Astrocyte (in vitro differentiated cells and primary cell): ENCODE results near the gene TBC1D14. TPM values are rescaled to one million over a fixed set of nuclear protein-coding genes. Genes with fewer than 3 reads are reported as not detected.

ENCODE experiments used
- DNase-seq: peaks from one replicate; pipeline ENCODE4 v3.0.0-alpha.2; 2010; ENCODE audit warnings: low read depth
- FAIRE-seq: peaks from 2 replicates; lab custom pipeline; 2011; peaks lifted over from hg19 to GRCh38; lab: Jason Lieb, UNC
- H2AFZ ChIP-seq: 2 replicates; pipeline ENCODE4 v1.6.0; 2012; ENCODE audit warnings: low read depth, low read length, inconsistent platforms
- H3K27ac ChIP-seq: 2 replicates; pipeline ENCODE4 v1.5.1; 2011; ENCODE audit warnings: low read depth, low read length, inconsistent platforms
- H3K27me3 ChIP-seq: 2 replicates; pipeline ENCODE4 v1.6.0; 2011; ENCODE audit warnings: low read length, inconsistent platforms; ENCODE audit not compliant: insufficient read depth
- H3K36me3 ChIP-seq: 2 replicates; pipeline ENCODE4 v1.5.1; 2011; ENCODE audit warnings: low read length, inconsistent platforms; ENCODE audit not compliant: insufficient read depth
- H3K4me1 ChIP-seq: 2 replicates; pipeline ENCODE4 v1.5.1; 2011; ENCODE audit warnings: low read length, inconsistent platforms; ENCODE audit not compliant: insufficient read depth
- H3K4me2 ChIP-seq: 2 replicates; pipeline ENCODE4 v1.6.0; 2012; ENCODE audit warnings: low read length, inconsistent platforms
- H3K4me3 ChIP-seq: 2 replicates; pipeline ENCODE4 v1.5.1; 2011; ENCODE audit warnings: low read depth, mild to moderate bottlenecking, low read length, inconsistent platforms; ENCODE audit not compliant: insufficient read depth
- H3K79me2 ChIP-seq: 2 replicates; pipeline ENCODE4 v1.6.0; 2012; ENCODE audit warnings: mild to moderate bottlenecking, low read length, inconsistent platforms; ENCODE audit not compliant: insufficient read depth
- H3K9ac ChIP-seq: 2 replicates; pipeline ENCODE4 v1.6.0; 2012; ENCODE audit warnings: mild to moderate bottlenecking, low read length, inconsistent platforms
- H3K9me3 ChIP-seq: 2 replicates; pipeline ENCODE4 v1.5.1; 2012; ENCODE audit warnings: low read depth, mild to moderate bottlenecking, low read length, inconsistent platforms; ENCODE audit not compliant: insufficient read depth
- H4K20me1 ChIP-seq: 2 replicates; pipeline ENCODE4 v1.6.0; 2012; ENCODE audit warnings: low read length, inconsistent platforms; ENCODE audit not compliant: insufficient read depth
- H3K27ac Mint-ChIP-seq: one replicate; pipeline ENCODE4 v1.8.0; 2021; ENCODE audit warnings: mild to moderate bottlenecking, mixed read lengths; ENCODE audit not compliant: unreplicated experiment
- H3K27me3 Mint-ChIP-seq: one replicate; pipeline ENCODE4 v1.8.0; 2021; ENCODE audit warnings: low read depth, mixed read lengths; ENCODE audit not compliant: unreplicated experiment
- H3K36me3 Mint-ChIP-seq: one replicate; pipeline ENCODE4 v1.8.0; 2021; ENCODE audit warnings: low read depth, mixed read lengths; ENCODE audit not compliant: unreplicated experiment
- H3K4me1 Mint-ChIP-seq: one replicate; pipeline ENCODE4 v1.8.0; 2021; ENCODE audit warnings: low read depth, mixed read lengths; ENCODE audit not compliant: unreplicated experiment
- H3K4me3 Mint-ChIP-seq: one replicate; pipeline ENCODE4 v1.8.0; 2021; ENCODE audit warnings: mild to moderate bottlenecking, moderate library complexity, mixed read lengths; ENCODE audit not compliant: unreplicated experiment
- H3K9me3 Mint-ChIP-seq: one replicate; pipeline ENCODE4 v1.8.0; 2021; ENCODE audit warnings: mild to moderate bottlenecking, mixed read lengths; ENCODE audit not compliant: unreplicated experiment
- EZH2 ChIP-seq: IDR thresholded peaks from 2 replicates; pipeline ENCODE4 v1.6.1; 2012; ENCODE audit warnings: mild to moderate bottlenecking, low read length, inconsistent platforms; ENCODE audit not compliant: insufficient read depth
- total RNA-seq: library from RNA; stranded (reverse); gene quantifications from 2 replicates; pipeline ENCODE4 v1.2.1, GENCODE V29; 2021
- TF ChIP-seq, protein P1 (sequence below): IDR thresholded peaks from 2 replicates; pipeline ENCODE4 v1.5.1; 2011; ENCODE audit warnings: low read depth, mild to moderate bottlenecking, inconsistent platforms, low read length, moderate library complexity; ENCODE audit not compliant: insufficient read depth

Gene TBC1D14
- total RNA-seq, 1 donor from 2014 or later, result 30.4 TPM

DNA sequence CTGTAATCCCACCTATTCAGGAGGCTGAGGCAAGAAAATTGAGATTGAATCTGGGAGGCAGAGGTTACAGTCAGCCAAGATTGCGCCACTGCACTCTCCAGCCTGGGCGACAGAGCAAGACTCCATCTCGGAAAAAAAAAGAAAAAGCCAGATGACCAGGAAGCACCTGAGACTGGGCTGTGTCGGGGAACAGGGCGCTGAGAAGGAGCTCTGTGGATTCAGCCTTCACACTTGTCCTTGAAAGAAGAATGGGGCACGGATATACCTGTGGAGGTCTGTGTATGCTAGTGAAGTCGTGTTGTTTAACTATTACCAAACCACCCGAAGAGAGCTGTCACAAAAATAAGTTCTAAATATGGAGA lies 94.2 kb downstream of the TBC1D14 start:
- H3K36me3 Mint-ChIP-seq, result peaks cover 20% of the 10 kb centered on the region
- H3K27ac Mint-ChIP-seq, result no peak overlapping the region
- no peak overlapping the region for H3K4me3 Mint-ChIP-seq

DNA sequence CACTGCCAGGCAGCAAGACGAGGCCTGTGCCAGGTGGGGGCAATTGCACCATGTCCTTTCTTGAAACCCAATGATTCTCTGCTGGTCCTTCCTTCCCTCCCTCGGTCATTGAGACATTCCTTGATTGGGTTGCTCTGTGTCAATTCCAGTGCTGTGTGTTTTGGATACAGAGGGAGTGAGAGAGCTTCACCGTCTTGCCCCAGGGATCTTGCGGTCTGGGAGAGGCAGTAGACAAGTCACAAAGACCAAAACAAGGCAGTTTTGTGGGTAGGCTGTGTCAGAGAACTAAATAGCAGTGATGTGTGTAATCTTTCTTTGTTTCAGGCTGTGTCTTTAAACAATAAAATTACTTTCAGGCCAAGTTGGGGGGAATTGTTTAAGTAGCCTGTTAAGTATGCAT lies 94.7 kb downstream of the TBC1D14 start:
- DNase-seq (peak; percentile 66), FAIRE-seq (no peak)
- peaks cover 5% of the 10 kb centered on the region for H3K4me1 ChIP-seq
- peak overlapping the region; percentile 4 for H3K27ac ChIP-seq
- H3K4me3 ChIP-seq, result no peak overlapping the region
- no peak overlapping the region for H3K9ac ChIP-seq
- peaks cover 25% of the 10 kb centered on the region for H3K36me3 ChIP-seq
- H3K79me2 ChIP-seq, result no peaks in the 10 kb centered on the region
- H3K27me3 ChIP-seq, result no peaks in the 10 kb centered on the region
- TF ChIP-seq EZH2, result no peak
- TF ChIP-seq, protein P1, sequence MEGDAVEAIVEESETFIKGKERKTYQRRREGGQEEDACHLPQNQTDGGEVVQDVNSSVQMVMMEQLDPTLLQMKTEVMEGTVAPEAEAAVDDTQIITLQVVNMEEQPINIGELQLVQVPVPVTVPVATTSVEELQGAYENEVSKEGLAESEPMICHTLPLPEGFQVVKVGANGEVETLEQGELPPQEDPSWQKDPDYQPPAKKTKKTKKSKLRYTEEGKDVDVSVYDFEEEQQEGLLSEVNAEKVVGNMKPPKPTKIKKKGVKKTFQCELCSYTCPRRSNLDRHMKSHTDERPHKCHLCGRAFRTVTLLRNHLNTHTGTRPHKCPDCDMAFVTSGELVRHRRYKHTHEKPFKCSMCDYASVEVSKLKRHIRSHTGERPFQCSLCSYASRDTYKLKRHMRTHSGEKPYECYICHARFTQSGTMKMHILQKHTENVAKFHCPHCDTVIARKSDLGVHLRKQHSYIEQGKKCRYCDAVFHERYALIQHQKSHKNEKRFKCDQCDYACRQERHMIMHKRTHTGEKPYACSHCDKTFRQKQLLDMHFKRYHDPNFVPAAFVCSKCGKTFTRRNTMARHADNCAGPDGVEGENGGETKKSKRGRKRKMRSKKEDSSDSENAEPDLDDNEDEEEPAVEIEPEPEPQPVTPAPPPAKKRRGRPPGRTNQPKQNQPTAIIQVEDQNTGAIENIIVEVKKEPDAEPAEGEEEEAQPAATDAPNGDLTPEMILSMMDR, result no peak
- H2AFZ ChIP-seq, result no peak overlapping the region
- peak overlapping the region; percentile 16 for H3K4me2 ChIP-seq
- Mint-ChIP-seq H3K36me3 (peaks cover 15% of the 10 kb centered on the region), H3K27ac (peak overlapping the region; percentile 82), H3K9me3 (peaks cover 2% of the 10 kb centered on the region), H3K4me1 (peaks cover 8% of the 10 kb centered on the region), H3K4me3 (no peak overlapping the region), H3K27me3 (no peaks in the 10 kb centered on the region)
- peaks cover 46% of the 10 kb centered on the region for H4K20me1 ChIP-seq
- H3K9me3 ChIP-seq, result no peaks in the 10 kb centered on the region

More for the DNA sequence above, 94.2 kb downstream of the TBC1D14 start:
- FAIRE-seq (no peak), DNase-seq (no peak)
- Mint-ChIP-seq H3K27me3 (no peaks in the 10 kb centered on the region), H3K4me1 (peaks cover 9% of the 10 kb centered on the region), H3K9me3 (peaks cover 2% of the 10 kb centered on the region)
- Histone ChIP-seq H3K36me3 (peaks cover 22% of the 10 kb centered on the region), H3K27me3 (no peaks in the 10 kb centered on the region), H2AFZ (no peak overlapping the region), H3K27ac (no peak overlapping the region), H3K4me3 (no peak overlapping the region), H3K4me2 (no peak overlapping the region), H3K9me3 (no peaks in the 10 kb centered on the region), H4K20me1 (peaks cover 44% of the 10 kb centered on the region), H3K79me2 (no peaks in the 10 kb centered on the region), H3K9ac (no peak overlapping the region), H3K4me1 (peaks cover 5% of the 10 kb centered on the region)
- TF ChIP-seq, protein P1, result no peak
- TF ChIP-seq EZH2, result no peak

DNA sequence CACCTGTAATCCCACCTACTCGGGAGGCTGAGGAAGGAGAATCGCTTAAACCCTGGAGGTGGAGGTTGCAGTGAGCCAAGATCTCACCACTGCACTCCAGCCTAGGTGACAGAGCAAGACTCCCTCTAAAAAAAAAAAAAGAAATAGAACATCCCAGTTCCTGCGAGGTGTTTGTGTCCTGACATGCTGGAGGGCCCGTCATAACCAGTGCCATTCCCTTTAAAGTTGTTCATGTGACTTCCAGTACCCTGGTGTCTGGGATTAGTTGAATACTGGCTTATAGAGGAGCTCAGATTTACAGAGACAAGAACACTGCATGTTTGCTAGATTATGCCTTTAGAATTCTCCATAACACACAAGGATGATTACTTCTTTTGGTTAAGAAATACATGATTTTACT lies 95.9 kb downstream of the TBC1D14 start:
- H3K4me3 ChIP-seq, result no peak overlapping the region
- Mint-ChIP-seq H3K4me3 (no peak overlapping the region), H3K27ac (no peak overlapping the region), H3K4me1 (peaks cover 8% of the 10 kb centered on the region), H3K36me3 (peaks cover 17% of the 10 kb centered on the region), H3K27me3 (no peaks in the 10 kb centered on the region), H3K9me3 (peaks cover 2% of the 10 kb centered on the region)
- H3K9me3 ChIP-seq, result no peaks in the 10 kb centered on the region
- H3K4me1 ChIP-seq, result peaks cover 5% of the 10 kb centered on the region
- no peak for DNase-seq
- H3K9ac ChIP-seq, result no peak overlapping the region
- peaks cover 23% of the 10 kb centered on the region for H3K36me3 ChIP-seq
- no peak overlapping the region for H3K4me2 ChIP-seq
- no peak overlapping the region for H2AFZ ChIP-seq
- H3K27ac ChIP-seq, result no peak overlapping the region
- no peaks in the 10 kb centered on the region for H3K27me3 ChIP-seq
- TF ChIP-seq, protein P1, result no peak
- no peak for TF ChIP-seq EZH2
- no peak for FAIRE-seq
- H3K79me2 ChIP-seq, result no peaks in the 10 kb centered on the region
- peaks cover 46% of the 10 kb centered on the region for H4K20me1 ChIP-seq
